Endothelial cell of umbilical vein (primary cell): ENCODE measurements around the gene ATR. TPM values are rescaled to one million over a fixed set of nuclear protein-coding genes. Genes with fewer than 3 reads are reported as not detected.

Experiments
- BruUV-seq: library from RNA; stranded (reverse); fragments of 400-500 nt; replicated peaks from 2 replicates; lab custom pipeline; 2021; lab: Mats Ljungman, UMichigan
- CTCF ChIA-PET: fragments of 300-600, 350-600 bp; sonication (Branson Sonifier 250); formaldehyde crosslinking; loops from one replicate; lab custom pipeline; 2021; ENCODE audit warnings: antibody characterized with exemption, inconsistent platforms; lab: Charles Lee
- POLR2A ChIA-PET: fragments of 300-600, 350-600 bp; sonication (Branson Sonifier 250); formaldehyde crosslinking; loops from one replicate; lab custom pipeline; 2021; ENCODE audit warnings: antibody characterized with exemption, inconsistent platforms; lab: Charles Lee
- DNase-seq: peaks from one replicate; pipeline ENCODE4 v3.0.0-alpha.2; 2011; ENCODE audit warnings: low read depth, low spot score
- FAIRE-seq: peaks from 2 replicates; lab custom pipeline; 2011; peaks lifted over from hg19 to GRCh38; lab: Jason Lieb, UNC
- H2AFZ ChIP-seq: 2 replicates; pipeline ENCODE4 v1.6.0; 2012; ENCODE audit warnings: low read depth, low read length, control low read depth, inconsistent platforms
- H3K27ac ChIP-seq: 2 replicates; pipeline ENCODE4 v1.5.1; 2011; ENCODE audit warnings: low read depth, mild to moderate bottlenecking, control low read depth, low read length, moderate library complexity; ENCODE audit not compliant: insufficient read depth
- H3K27me3 ChIP-seq, 2 experiments: 2 replicates each; pipeline versions ENCODE4 v1.6.0 to v1.6.1; 2011; ENCODE audit warnings: low read length in 2 of 2, mixed read lengths in 1 of 2; ENCODE audit not compliant: control insufficient read depth in 2 of 2, insufficient read depth in 2 of 2
- H3K36me3 ChIP-seq, 2 experiments: 2 replicates in 1 of 2; 3 replicates in 1 of 2; pipeline ENCODE4 v1.5.1; 2011; ENCODE audit warnings: low read length in 2 of 2, mild to moderate bottlenecking in 1 of 2, moderate library complexity in 1 of 2; ENCODE audit not compliant: control insufficient read depth in 2 of 2, insufficient read depth in 2 of 2; ENCODE audit errors: extremely low read depth in 1 of 2
- H3K4me1 ChIP-seq: 3 replicates; pipeline ENCODE4 v1.5.1; 2011; ENCODE audit warnings: mild to moderate bottlenecking, low read length; ENCODE audit not compliant: control insufficient read depth, insufficient read depth; ENCODE audit errors: extremely low read depth
- H3K4me2 ChIP-seq: 2 replicates; pipeline ENCODE4 v1.6.1; 2011; ENCODE audit warnings: low read length, control low read depth, mixed read lengths; ENCODE audit not compliant: insufficient read depth
- H3K4me3 ChIP-seq, 3 experiments: fragments of 200-600 bp in 1 of 3; sonication (generic), shearing (Covaris generic) in 1 of 3; replicated peaks in 1 of 3; 2 replicates each; pipeline ENCODE4 v1.5.1; 2011 to 2016; ENCODE audit warnings: control low read depth in 3 of 3, low read length in 3 of 3, mild to moderate bottlenecking in 2 of 3, inconsistent platforms in 1 of 3, low read depth in 1 of 3, moderate library complexity in 1 of 3; ENCODE audit not compliant: insufficient read depth in 1 of 3
- H3K79me2 ChIP-seq: 2 replicates; pipeline ENCODE4 v1.6.0; 2012; ENCODE audit warnings: low read length, inconsistent platforms; ENCODE audit not compliant: control insufficient read depth, insufficient read depth
- H3K9ac ChIP-seq: replicated peaks from 2 replicates; pipeline ENCODE3; 2011; ENCODE audit warnings: low read length, control low read depth; ENCODE audit not compliant: insufficient read depth; ENCODE audit errors: extremely low read depth
- H3K9me1 ChIP-seq: replicated peaks from 3 replicates; pipeline ENCODE4 v1.6.0; 2011; ENCODE audit warnings: mild to moderate bottlenecking, low read length; ENCODE audit not compliant: control insufficient read depth, insufficient read depth; ENCODE audit errors: extremely low read depth
- H3K9me3 ChIP-seq: replicated peaks from 2 replicates; pipeline ENCODE4 v1.5.1; 2012; ENCODE audit warnings: low read length, inconsistent platforms; ENCODE audit not compliant: control insufficient read depth, insufficient read depth
- H4K20me1 ChIP-seq: replicated peaks from 2 replicates; pipeline ENCODE3; 2011; ENCODE audit warnings: mild to moderate bottlenecking, low read length; ENCODE audit not compliant: control insufficient read depth, insufficient read depth; ENCODE audit errors: extremely low read depth
- CTCF ChIP-seq, 2 donors: IDR thresholded peaks; 1 replicate in 1 of 2; 2 replicates in 1 of 2; pipeline ENCODE4 v1.5.1; 2011; ENCODE audit warnings: low read length in 2 of 2, mild to moderate bottlenecking in 2 of 2, moderate library complexity in 2 of 2, control low read depth in 1 of 2, inconsistent platforms in 1 of 2, low read depth in 1 of 2; ENCODE audit not compliant: insufficient read depth in 1 of 2; ENCODE audit errors: extremely low read depth in 1 of 2
- EZH2 ChIP-seq: IDR thresholded peaks from 2 replicates; pipeline ENCODE4 v1.6.1; 2012; ENCODE audit warnings: borderline replicate concordance, low read depth, mild to moderate bottlenecking, moderate library complexity, low read length, inconsistent platforms; ENCODE audit not compliant: severe bottlenecking
- FOS ChIP-seq: IDR thresholded peaks from 2 replicates; pipeline ENCODE4 v1.6.1; 2011; ENCODE audit warnings: mild to moderate bottlenecking, low read length, moderate library complexity, borderline replicate concordance; ENCODE audit not compliant: insufficient read depth
- GATA2 ChIP-seq: IDR thresholded peaks from 2 replicates; pipeline ENCODE4 v1.7.0; 2011; ENCODE audit warnings: low read depth, mild to moderate bottlenecking, moderate library complexity, mixed read lengths, low read length; ENCODE audit not compliant: insufficient read length, insufficient read depth
- JUN ChIP-seq: IDR thresholded peaks from 2 replicates; pipeline ENCODE4 v1.6.1; 2011; ENCODE audit warnings: borderline replicate concordance, low read depth; ENCODE audit not compliant: insufficient read length, insufficient read depth
- MAX ChIP-seq: IDR thresholded peaks from 2 replicates; pipeline ENCODE4 v1.6.1; 2011; ENCODE audit not compliant: insufficient read depth, insufficient read length
- MYC ChIP-seq: IDR thresholded peaks from one replicate; pipeline ENCODE4 v1.6.1; 2011; ENCODE audit warnings: mild to moderate bottlenecking, low read depth, low read length
- POLR2A ChIP-seq: IDR thresholded peaks from 2 replicates; pipeline ENCODE4 v1.6.1; 2012; ENCODE audit warnings: low read depth, mild to moderate bottlenecking, control low read depth, low read length
- POLR2AphosphoS5 ChIP-seq: IDR thresholded peaks from 2 replicates; pipeline ENCODE4 v1.6.1; 2012; ENCODE audit warnings: low read depth, mild to moderate bottlenecking, control low read depth, low read length, moderate library complexity; ENCODE audit not compliant: insufficient read depth
- dilution Hi-C: fragments of 300-500 bp; cut with MboI; formaldehyde crosslinking; loops from one replicate; pipeline ENCODE4 v1.15.0; 2019; ENCODE audit warnings: low sequenced_read_pairs; ENCODE audit not compliant: extremely low pct_ligation_motif_present
- intact Hi-C: fragments of 100-400 bp; cut with micrococcal nuclease; formaldehyde crosslinking; loops from one replicate; pipeline ENCODE4 v1.10.0; 2022
- polyA plus RNA-seq, 4 experiments: library from polyadenylated mRNA; depleted of rRNA in 3 of 4; stranded (reverse) in 3 of 4; unstranded in 1 of 4; fragments of >200 nt; gene quantifications; 2 replicates each; pipeline versions ENCODE4 v1.2.1 to v1.2.3, GENCODE V29; 2011 to 2012; ENCODE audit warnings: missing spikeins in 1 of 4
- total RNA-seq: library from RNA; stranded (reverse); gene quantifications from 2 replicates; pipeline ENCODE4 v1.2.3, GENCODE V29; 2021

The ATR gene
- total and polyA plus RNA-seq, 2 donors (not counting 3 experiments of a cell fraction or from before 2014, with no cell fraction given) = 6.3 to 23.6 TPM

- Histone ChIP-seq H3K4me3 (peak within 1 kb of the TSS; percentile 44 to 98 (median 83)), H3K36me3 (peaks cover 0 to 11% of the 10 kb centered on the region in 2 experiments), H3K9ac (peak within 1 kb of the TSS; percentile 99), H3K79me2 (peaks cover 44% of the 10 kb centered on the region), H3K9me1 (no peaks in the 10 kb centered on the region), H4K20me1 (no peaks in the 10 kb centered on the region), H3K27ac (peak within 1 kb of the TSS; percentile 84), H3K9me3 (no peaks in the 10 kb centered on the region), H3K4me2 (peak within 1 kb of the TSS; percentile 100), H3K27me3 (no peaks in the 10 kb centered on the region), H3K4me1 (peaks cover 20% of the 10 kb centered on the region), H2AFZ (peak within 1 kb of the TSS; percentile 98)
- BruUV-seq = TSS peak; percentile 74
- DNase-seq = peak; percentile 93
- ChIA-PET CTCF (no interaction called here), POLR2A (no interaction called here)
- TF ChIP-seq POLR2A = peak; percentile 95
- no peak for TF ChIP-seq JUN
- TF ChIP-seq MYC = no peak
- TF ChIP-seq GATA2 = no peak
- no peak for TF ChIP-seq EZH2
- TF ChIP-seq MAX = no peak
- TF ChIP-seq CTCF (IDR thresholded peaks at IDR 0.05; ENCODE audit: extremely low read depth in 1 of 2, insufficient read depth in 1 of 2, low read depth in 1 of 2, low read length in 2 of 2) = no peak
- no peak for TF ChIP-seq FOS
- peak; percentile 96 for TF ChIP-seq POLR2AphosphoS5
- FAIRE-seq = peak; percentile 77
- dilution Hi-C loops (no loop called here), intact Hi-C loops (loop anchor here (1.0 to 10.0 kb wide), 4 partner anchors 29 to 557 kb away; partner anchors contain the start of genes ATR, PLS1 and U2SURP)
These were observed 130.4 kb downstream of the ATR start, which contains the start of gene XRN1 for GRCh38 chr3:142447852-142448823. Gene XRN1, minus strand, starts transcription at chr3:142448037. Its CDS starts 93 bp downstream, at chr3:142447944.
